Kidney epithelial cell (primary cell): ENCODE measurements around the gene TM9SF2. TPM values are rescaled to one million over a fixed set of nuclear protein-coding genes. Genes with fewer than 3 reads are reported as not detected.

Experiments
- DNase-seq: peaks from one replicate; pipeline ENCODE4 v3.0.0-alpha.2; 2010; ENCODE audit warnings: low read depth
- H3K27me3 ChIP-seq: 2 replicates; pipeline ENCODE4 v1.6.0; 2011; ENCODE audit warnings: low read length; ENCODE audit not compliant: control insufficient read depth, insufficient read depth
- H3K36me3 ChIP-seq: 2 replicates; pipeline ENCODE4 v1.5.1; 2011; ENCODE audit warnings: low read length; ENCODE audit not compliant: control insufficient read depth, insufficient read depth
- H3K4me3 ChIP-seq: 2 replicates; pipeline ENCODE4 v1.5.1; 2011; ENCODE audit warnings: low read depth, mild to moderate bottlenecking, control low read depth, low read length
- CTCF ChIP-seq: IDR thresholded peaks from 2 replicates; pipeline ENCODE4 v1.5.1; 2011; ENCODE audit warnings: mild to moderate bottlenecking, moderate library complexity, low read length, control low read depth, inconsistent platforms; ENCODE audit not compliant: insufficient read depth, poor library complexity, severe bottlenecking
- total RNA-seq: library from RNA; depleted of rRNA; stranded (reverse); fragments of >200 nt; gene quantifications from 2 replicates; pipeline ENCODE4 v1.2.3, GENCODE V29; 2015

Gene TM9SF2
- total RNA-seq, 1 donor from 2014 or later: 137 TPM

- no peaks in the 10 kb centered on the region for H3K36me3 ChIP-seq
- H3K27me3 ChIP-seq: no peaks in the 10 kb centered on the region
- H3K4me3 ChIP-seq: no peak overlapping the region
- no peak for DNase-seq
- TF ChIP-seq CTCF: no peak
These were observed 86.8 kb downstream of the TM9SF2 start for GRCh38 chr13:99587893-99588606.

- no peak overlapping the region for H3K4me3 ChIP-seq
- TF ChIP-seq CTCF: no peak
- DNase-seq: no peak
- H3K27me3 ChIP-seq: no peaks in the 10 kb centered on the region
- H3K36me3 ChIP-seq: no peaks in the 10 kb centered on the region
These were observed 88.3 kb downstream of the TM9SF2 start for GRCh38 chr13:99589575-99589974.

- H3K36me3 ChIP-seq: no peaks in the 10 kb centered on the region
- TF ChIP-seq CTCF: no peak
- DNase-seq: no peak
These were observed 89.3 kb downstream of the TM9SF2 start for GRCh38 chr13:99590519-99591011.

DNA sequence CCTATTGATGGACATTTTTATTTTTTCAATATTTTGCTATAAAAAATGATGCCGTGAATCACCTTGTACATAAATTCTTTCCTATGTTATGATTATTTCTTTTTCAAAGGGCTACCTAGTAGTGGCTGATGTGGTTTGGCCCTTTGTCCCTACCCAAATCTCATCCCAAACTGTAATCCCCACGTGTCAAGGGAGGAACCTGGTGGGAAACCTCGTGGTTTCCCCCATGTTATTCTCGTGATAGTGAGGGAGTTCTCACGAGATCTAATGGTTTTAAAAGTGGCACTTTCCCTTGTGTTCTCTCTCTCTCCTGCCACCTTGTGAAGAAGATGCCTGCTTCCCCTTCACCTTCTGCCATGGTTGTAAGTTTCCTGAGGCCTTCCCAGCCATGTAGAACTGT, 94.9 kb downstream of the TM9SF2 start:
- Histone ChIP-seq H3K4me3 (no peak overlapping the region), H3K36me3 (no peaks in the 10 kb centered on the region), H3K27me3 (no peaks in the 10 kb centered on the region)
- no peak for DNase-seq
- no peak for TF ChIP-seq CTCF

More at GRCh38 chr13:99590519-99591011, 89.3 kb downstream of the TM9SF2 start:
- Histone ChIP-seq H3K4me3 (no peak overlapping the region), H3K27me3 (no peaks in the 10 kb centered on the region)

DNA sequence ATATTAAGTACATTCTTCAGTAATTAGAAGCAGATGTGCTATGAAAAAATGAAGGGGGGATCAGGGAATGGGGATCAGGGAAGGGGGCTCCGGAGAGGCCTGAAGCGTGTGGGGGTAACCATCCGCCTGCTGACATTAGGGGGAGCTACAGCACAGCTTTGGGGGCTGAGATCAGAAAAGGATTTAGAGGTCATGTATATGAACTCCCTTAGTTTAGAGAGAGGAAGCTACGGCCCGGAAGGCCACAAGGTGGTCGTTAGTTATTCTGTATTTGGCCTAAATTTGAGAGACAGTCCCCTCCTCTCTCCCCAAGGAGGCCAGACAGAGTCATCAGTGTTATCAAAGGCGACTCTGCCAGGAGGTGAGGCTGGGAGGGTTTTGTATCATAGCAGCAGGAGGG, 99.0 kb downstream of the TM9SF2 start:
- Histone ChIP-seq H3K36me3 (no peaks in the 10 kb centered on the region), H3K4me3 (no peak overlapping the region), H3K27me3 (no peaks in the 10 kb centered on the region)
- TF ChIP-seq CTCF: no peak
- DNase-seq: no peak

DNA sequence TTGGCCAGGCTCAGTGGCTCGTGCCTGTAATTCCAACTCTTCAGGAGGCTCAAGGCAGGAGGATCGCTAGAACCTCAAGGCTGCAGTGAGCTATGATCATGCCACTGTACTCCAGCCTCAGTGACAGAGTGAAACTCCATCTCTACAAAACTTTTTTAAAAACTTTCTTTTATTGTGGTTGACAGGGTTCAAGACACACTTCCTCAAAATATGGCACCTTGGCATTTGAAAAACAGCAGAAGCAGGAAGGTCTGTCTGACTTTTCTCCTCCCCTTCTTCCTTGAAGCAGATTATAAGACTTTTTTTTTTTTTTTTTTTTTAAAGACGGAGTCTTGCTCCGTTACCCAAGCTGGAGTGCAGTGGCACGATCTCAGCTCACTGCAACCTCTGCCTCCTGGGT, 100.3 kb downstream of the TM9SF2 start:
- DNase-seq: no peak
- TF ChIP-seq CTCF: no peak
- no peaks in the 10 kb centered on the region for H3K27me3 ChIP-seq
- no peaks in the 10 kb centered on the region for H3K36me3 ChIP-seq
- H3K4me3 ChIP-seq: no peak overlapping the region
